Stimulated activated CD8-positive, alpha-beta memory T cell treated with anti-CD3 and anti-CD28 coated beads, Interleukin-15, amount 100 ng/mL, for 48 hours (primary cell): ENCODE data around the gene MACROD1.

Experiments used
- DNase-seq, 2 donors: peaks; one replicate each; pipeline ENCODE4 v3.0.0-alpha.2; 2020; ENCODE audit warnings: low read depth in 2 of 2

Gene MACROD1, protein sequence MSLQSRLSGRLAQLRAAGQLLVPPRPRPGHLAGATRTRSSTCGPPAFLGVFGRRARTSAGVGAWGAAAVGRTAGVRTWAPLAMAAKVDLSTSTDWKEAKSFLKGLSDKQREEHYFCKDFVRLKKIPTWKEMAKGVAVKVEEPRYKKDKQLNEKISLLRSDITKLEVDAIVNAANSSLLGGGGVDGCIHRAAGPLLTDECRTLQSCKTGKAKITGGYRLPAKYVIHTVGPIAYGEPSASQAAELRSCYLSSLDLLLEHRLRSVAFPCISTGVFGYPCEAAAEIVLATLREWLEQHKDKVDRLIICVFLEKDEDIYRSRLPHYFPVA

DNA sequence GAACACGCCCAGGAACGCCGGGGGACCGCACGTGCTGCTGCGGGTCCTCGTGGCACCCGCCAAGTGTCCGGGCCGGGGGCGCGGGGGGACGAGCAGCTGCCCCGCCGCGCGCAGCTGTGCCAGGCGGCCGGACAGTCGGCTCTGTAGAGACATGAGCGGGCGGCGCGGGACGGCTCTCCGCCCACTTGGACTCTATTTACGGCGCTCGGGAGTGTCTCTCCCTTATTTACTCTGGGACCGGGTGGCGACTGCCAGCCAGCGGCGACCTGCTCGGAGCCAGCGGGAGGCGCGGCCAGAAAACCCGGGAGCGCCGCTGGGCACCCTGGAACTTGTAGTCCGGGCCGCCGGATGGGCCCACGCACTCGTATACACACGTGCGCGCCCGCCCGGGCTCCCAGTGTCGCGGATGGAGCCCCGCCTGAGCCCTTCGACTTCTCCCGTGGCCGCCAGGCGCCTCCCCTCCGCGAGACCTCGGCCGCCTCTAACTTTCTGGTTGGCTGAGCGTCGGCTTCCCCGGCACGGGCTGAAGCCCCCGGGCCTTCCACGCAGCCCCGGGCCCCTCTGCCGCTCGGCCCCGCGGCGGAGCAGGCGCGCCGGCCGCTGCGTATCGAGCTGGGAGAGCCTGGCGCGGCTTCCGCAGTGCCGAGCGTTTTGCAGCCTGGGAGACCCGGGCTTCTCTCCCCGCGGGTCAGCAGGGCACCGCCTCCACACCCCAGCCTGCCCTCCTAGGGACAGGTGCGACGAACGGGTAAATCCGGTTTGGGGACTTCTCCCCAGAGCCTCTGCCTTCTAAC is at the start of gene MACROD1:
MACROD1 (minus strand) TSS at position 272 of the 794 bp plus-strand sequence; CDS start at position 153, 119 bp downstream.
- DNase-seq: peak; percentile 78 to 82

DNA sequence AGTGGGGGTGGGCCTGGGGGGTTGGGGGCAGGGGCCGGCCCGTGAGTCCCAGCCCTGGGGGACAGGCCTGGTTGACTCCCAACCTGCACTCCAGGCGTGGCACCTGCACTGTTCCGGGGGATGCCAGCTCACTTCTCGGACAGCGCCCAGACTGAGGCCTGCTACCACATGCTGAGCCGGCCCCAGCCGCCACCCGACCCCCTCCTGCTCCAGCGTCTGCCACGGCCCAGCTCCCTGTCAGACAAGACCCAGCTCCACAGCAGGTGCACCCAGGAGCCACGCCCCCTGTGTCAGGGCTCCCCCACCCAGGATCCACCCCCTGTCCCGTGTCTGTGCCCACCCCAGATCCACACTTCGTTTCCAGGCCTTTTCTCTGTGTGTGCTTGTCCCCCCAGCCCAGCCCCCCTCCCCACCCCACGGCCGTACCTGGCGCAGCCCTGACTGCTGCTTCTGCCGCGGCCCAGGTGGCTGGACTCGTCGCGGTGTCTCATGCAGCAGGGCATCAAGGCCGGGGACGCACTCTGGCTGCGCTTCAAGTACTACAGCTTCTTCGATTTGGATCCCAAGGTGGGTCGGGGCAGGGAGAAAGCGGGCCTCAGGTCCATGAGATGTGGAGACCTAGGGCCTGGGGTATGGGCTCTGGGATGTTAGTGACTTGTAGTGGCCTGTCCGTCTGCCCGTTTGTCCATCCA is 45.4 kb upstream of the MACROD1 start:
- no peak for DNase-seq

- DNase-seq: no peak
These were observed 44.5 kb upstream of the MACROD1 start for GRCh38 chr11:64210301-64211020.

DNA sequence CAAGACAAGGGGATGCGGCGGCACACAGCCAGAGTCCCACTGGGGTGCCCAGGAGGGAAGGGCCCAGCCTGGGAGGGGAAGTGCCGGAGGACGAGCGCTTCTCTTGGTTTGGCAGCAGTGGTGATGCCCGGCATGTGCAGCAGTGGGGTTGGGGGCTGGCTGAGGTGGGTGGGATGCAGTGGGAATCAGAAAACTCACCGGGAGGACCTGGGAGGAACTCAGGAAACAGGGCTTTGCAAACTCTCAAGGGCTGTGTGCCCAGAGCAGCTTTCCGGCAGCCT is 43.6 kb upstream of the MACROD1 start:
- DNase-seq: no peak

- no peak for DNase-seq
These were observed 43.1 kb upstream of the MACROD1 start for GRCh38 chr11:64208796-64209562.

DNA sequence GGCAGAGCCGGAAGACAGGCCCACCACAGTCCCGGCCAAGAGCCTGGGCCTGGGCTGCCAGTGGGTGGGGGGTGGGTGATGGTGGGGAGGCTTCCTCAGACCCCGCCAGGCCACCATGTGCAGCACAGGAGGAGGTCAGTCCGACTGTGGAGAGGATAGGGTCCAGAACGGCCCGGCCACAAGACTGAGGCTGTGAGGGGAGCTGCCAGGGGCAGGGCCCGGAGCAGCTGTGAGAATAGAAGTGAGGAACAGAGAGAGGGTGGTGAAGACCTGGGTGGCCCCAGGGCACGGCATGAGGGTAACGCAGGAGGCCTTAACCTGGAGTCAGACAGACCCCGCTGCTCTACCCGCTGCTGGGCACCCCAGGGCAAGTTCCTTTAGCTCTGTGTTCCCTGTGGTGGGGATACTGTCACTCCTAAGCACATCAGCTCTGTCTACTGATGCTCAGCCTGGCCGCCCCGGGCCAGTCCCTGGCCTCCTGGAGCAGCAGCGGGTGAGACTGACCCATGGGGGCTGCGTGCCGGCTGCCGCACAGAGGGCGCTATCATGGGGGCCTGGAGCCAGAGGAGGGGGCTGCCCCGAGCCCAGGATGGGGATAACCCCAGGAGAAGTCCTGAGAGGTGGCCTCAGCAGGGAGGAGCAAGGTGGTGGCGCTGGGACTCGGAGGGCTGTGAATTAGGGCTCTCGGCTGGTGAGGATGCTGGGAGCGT is 42.3 kb upstream of the MACROD1 start:
- no peak for DNase-seq

- DNase-seq: peak; percentile 83 to 86
These were observed 41.6 kb upstream of the MACROD1 start for GRCh38 chr11:64207256-64208085.

- DNase-seq: peak; percentile 73 to 76
These were observed 40.7 kb upstream of the MACROD1 start, which contains the start of gene FERMT3 for GRCh38 chr11:64206457-64207255. Gene FERMT3, plus strand, starts transcription at chr11:64206721. Its CDS starts 644 bp downstream, at chr11:64207365.

DNA sequence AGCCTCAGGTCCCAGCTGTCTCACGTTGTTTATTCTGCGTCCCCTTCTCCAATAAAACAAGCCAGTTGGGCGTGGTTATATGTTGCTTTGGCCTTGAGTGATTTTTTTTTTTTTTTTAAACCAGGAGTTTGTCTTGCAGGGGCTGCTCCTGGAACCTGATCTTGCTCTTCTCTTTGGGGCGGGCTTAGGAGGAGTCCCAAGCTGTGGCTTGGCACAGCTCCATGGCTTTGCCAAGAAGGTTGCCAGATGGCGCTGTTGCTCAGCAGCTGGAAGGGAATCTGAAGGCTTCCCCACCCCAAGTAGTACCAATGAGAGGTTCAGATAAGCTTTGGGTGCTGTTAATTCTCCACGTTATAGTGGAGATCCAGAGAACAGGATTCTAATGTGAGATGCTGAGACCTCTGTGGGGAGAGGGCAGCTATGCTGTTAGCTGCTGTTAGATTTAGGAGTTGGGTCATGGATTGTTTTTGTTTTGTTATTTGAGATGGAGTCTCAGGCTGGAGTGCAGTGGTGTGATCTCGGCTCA is 38.6 kb upstream of the MACROD1 start:
- DNase-seq: peak; percentile 59 to 63

GRCh38 chr11:64204080-64204440 is 38.1 kb upstream of the MACROD1 start:
- DNase-seq: no peak

DNA sequence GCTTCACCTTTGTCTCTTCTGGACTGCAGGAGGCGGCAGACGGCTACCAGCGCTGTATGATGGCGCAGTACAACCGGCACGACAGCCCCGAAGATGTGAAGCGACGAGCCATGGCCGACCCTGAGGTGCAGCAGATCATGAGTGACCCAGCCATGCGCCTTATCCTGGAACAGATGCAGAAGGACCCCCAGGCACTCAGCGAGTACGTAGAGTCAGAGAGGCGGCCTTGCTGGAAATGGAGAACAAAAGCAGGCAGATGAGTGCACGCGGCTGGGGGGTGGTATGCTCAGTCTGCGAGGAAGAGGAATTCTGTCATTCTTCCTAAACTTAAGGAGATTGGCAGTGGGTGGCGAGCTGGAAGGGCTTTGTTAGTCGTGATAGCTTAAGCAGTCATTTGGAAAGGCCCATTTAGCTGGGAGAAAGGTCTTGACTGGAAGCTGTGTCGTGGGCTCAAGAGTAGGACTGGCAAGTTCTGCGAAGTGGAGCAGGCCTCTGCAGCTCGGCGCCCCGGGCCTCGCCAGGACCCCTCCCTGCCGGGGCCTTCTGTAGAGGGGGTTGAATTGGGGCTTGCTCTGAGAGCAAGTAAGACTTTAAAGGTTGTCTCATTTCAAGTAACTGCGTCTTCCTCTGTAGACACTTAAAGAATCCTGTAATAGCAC is 37.6 kb upstream of the MACROD1 start:
- DNase-seq: no peak

DNA sequence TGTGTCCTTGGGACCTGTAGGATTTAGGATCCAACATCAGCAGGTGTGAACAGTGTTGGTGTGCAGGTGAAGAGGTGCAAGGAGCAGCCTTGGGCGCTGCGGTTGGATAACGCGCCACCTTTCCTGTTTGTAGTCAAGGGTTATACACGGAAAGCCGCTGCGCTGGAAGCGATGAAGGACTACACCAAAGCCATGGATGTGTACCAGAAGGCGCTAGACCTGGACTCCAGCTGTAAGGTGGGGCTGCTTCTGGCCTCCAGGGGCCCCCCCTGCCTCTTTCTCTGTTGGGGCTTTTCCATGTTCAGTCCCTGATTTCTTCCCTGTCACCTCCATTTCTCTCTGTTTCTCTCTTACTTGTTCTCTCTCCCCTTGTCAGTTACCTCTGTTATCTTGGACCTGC is 37.1 kb upstream of the MACROD1 start:
- DNase-seq: no peak

DNA sequence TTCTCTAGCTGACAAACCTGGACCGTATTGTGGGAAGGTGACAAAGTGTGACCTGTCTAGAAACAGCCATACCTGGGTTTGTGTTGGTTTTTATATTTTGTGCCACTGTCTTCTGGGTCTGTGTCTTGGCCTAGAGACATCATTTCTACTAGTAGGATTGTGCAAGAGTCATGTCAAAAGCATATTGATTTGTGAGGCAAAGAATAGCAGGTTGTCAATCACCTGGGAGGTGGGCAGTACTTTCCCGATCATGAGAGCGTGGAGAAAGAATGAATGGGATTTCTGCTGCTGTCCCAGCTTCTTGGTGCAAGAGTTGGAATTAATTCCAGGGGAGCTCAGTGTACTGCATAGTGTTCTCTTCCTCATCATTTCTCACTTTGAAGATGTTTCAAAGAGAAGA is 35.6 kb upstream of the MACROD1 start:
- no peak for DNase-seq

- no peak for DNase-seq
These were observed 32.6 kb upstream of the MACROD1 start for GRCh38 chr11:64198511-64198910.

DNA sequence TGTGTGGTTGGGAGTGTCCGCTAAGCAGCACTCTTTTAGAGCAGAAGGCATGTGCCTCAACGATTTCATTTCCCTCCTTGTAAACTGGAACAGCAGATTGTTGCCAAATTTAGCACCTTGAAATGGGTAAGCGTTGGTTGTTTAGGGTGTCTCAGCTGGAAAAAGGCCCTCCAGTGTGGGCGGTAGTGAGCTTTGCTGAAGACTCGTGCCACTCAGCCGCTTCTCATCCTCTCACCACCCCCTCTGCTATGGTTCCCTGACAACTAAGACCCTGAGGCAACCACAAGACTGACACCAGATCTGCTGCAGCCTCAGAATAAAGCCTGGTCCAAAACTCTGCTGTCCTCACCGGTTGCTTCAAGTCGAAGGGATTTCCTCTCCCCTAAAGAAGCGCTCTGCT is 30.7 kb upstream of the MACROD1 start:
- DNase-seq: no peak

DNA sequence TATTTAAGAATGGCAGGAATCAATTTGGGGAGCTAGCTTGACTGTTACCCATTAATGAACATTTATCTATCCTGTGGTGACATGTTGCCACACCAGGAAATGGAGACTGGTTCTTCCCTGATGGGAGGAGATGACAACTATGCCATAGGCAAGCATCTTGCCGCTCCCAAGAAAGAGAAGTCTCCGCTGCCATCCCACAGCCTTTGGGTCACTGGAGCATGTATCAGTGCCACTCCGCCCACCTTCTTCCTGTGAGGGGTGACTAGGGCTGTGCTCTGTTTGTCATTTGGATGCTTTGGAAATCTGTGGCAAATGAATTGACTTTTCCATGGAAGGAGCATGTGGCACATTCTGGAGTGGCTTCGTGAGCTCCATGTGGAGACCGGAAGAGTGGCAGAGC is 26.5 kb upstream of the MACROD1 start:
- no peak for DNase-seq

DNA sequence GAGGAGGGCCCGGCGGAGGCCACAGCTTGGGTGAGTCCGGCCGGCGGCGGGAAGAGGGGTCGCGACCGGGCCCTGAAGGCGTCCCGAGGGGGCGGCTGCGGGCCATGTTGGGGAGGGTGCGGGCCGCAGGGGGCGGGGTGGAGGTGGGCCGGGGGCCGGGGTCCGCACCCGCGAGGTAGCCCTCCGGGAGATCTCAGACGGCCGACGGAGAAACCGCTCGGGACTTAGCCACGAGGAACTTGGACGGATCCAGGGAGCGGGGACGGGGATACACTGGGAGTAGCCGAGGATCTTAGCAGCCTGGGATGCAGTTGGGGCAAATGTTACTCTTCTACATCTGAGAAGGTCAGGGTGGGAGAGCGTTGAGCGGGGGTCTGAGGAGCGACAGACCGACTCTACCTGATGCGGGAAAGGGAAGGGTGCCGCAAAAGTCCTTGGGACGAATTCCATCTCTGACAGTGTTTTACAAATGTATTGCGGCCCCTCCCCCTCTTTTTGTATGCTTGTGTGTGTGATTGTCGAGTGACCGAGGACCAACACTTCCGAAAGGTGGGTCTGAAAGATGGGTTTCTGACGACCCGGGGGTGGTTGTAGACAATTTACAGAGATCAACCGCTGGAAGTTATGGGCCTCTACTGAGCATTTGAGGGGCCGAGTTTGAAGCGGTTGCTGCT is 20.7 kb upstream of the MACROD1 start:
- peak in 1 of 2 donors; percentile 36 for DNase-seq
